K562 (cell line): ENCODE results near the gene ANXA3.

Experiments
- FOXP1 ChIP-seq: sonication (generic); formaldehyde crosslinking; IDR thresholded peaks from 2 replicates; pipeline ENCODE4 v1.8.0; 2022; ENCODE audit warnings: mild to moderate bottlenecking, missing genetic modification reagents
- POLR2A ChIP-seq: fragments of 450-650 bp; conservative IDR thresholded peaks from 2 replicates; pipeline ENCODE4 v1.6.1; 2016
- POLR2AphosphoS2 ChIP-seq: IDR thresholded peaks from 2 replicates; pipeline ENCODE4 v1.6.1; 2012; ENCODE audit warnings: low read length, improper control_type of control experiment
- RAD21 ChIP-seq, 2 experiments: fragments of 250-450 bp in 1 of 2; fragments of 450-650 bp in 1 of 2; sonication (Bioruptor Pico) in 1 of 2; formaldehyde crosslinking in 1 of 2; IDR thresholded peaks in 1 of 2; conservative IDR thresholded peaks in 1 of 2; 2 replicates each; pipeline versions ENCODE4 v1.4.0 to v1.8.0; 2020 to 2022; ENCODE audit warnings: mild to moderate bottlenecking in 2 of 2, moderate library complexity in 1 of 2
- SMAD3 ChIP-seq: fragments of 450-650 bp; formaldehyde crosslinking; conservative IDR thresholded peaks from 2 replicates; pipeline ENCODE4 v1.4.0; 2020; ENCODE audit warnings: mild to moderate bottlenecking
- TCF7 ChIP-seq: sonication (generic); IDR thresholded peaks from 2 replicates; pipeline ENCODE4 v1.6.1; 2016; ENCODE audit warnings: antibody characterized with exemption, borderline replicate concordance
- TEAD1 ChIP-seq, 2 experiments: fragments of 450-650 bp in 1 of 2; sonication (generic) in 1 of 2; formaldehyde crosslinking; IDR thresholded peaks; 2 replicates each; pipeline versions ENCODE4 v1.4.0 to v1.8.0; 2020 to 2022; ENCODE audit warnings: mild to moderate bottlenecking in 2 of 2, missing genetic modification reagents in 1 of 2
- ZNF217 ChIP-seq: sonication (generic); formaldehyde crosslinking; IDR thresholded peaks from 2 replicates; pipeline ENCODE4 v1.8.0; 2022; ENCODE audit warnings: mild to moderate bottlenecking, missing genetic modification reagents
- ZNF274 ChIP-seq: IDR thresholded peaks from 2 replicates; pipeline ENCODE4 v1.6.1; 2011; ENCODE audit warnings: low read depth, mild to moderate bottlenecking, low read length, moderate library complexity, borderline replicate concordance
- ZNF780A ChIP-seq: fragments of 250-450 bp; sonication (Bioruptor Pico); IDR thresholded peaks from 2 replicates; pipeline ENCODE4 v1.5.0; 2021; ENCODE audit warnings: mild to moderate bottlenecking
- TF ChIP-seq, protein P1 (sequence below): sonication (generic); formaldehyde crosslinking; IDR thresholded peaks from 2 replicates; pipeline ENCODE4 v1.4.0; 2020; ENCODE audit warnings: mild to moderate bottlenecking, missing genetic modification reagents
- TF ChIP-seq, protein P2 (sequence below): fragments of 250-450 bp; sonication (Bioruptor Pico); IDR thresholded peaks from 2 replicates; pipeline ENCODE4 v1.9.0; 2021; ENCODE audit warnings: mild to moderate bottlenecking
- TF ChIP-seq, protein P3 (sequence below), 3 experiments: IDR thresholded peaks in 2 of 3; conservative IDR thresholded peaks in 1 of 3; 2 replicates each; pipeline ENCODE4 v1.5.1; 2011 to 2012; ENCODE audit warnings: low read length in 3 of 3, mild to moderate bottlenecking in 3 of 3, control low read depth in 2 of 3, improper control_type of control experiment in 1 of 3, inconsistent platforms in 1 of 3, low read depth in 1 of 3, mixed read lengths in 1 of 3, moderate library complexity in 1 of 3; ENCODE audit not compliant: insufficient read depth in 2 of 3
- TF ChIP-seq, protein P4 (sequence below), 3 experiments: fragments of 200-800 bp in 1 of 3; fragments of 250-450 bp in 1 of 3; fragments of 450-650 bp in 1 of 3; sonication (Bioruptor Pico) in 1 of 3; sonication (Bioruptor generic) in 1 of 3; formaldehyde crosslinking in 1 of 3; IDR thresholded peaks; 2 replicates each; pipeline versions ENCODE4 v1.6.1 to v1.8.0; 2016 to 2022; ENCODE audit warnings: mild to moderate bottlenecking in 2 of 3, missing genetic modification characterization in 2 of 3, missing compliant biosample characterization in 1 of 3, moderate library complexity in 1 of 3

DNA sequence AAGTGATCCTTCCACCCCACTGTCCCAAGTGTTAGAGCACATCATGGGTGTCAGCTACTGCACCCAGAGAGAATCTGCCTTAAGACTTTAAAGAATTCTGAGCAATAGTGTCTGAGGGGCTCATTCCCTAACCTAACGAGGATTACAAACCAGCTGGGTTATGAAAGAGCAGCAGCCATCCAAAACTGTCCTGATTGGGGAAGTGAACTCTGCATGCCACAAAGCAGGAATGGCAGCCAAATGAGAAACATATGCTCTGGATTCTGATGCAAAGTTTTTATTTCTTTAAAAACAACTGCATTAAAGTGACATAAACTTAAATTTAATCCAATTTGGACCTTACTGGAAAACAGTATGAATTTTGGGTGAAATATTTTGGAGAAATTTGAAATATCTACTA is 103.2 kb downstream of the ANXA3 start:
- TF ChIP-seq TCF7 (no peak), RAD21 (CRISPR knock-in tag; conservative IDR thresholded peaks at IDR 0.05 in 1 of 2, IDR thresholded peaks at IDR 0.05 in 1 of 2) (no peak), FOXP1 (CRISPR knock-in tag) (no peak), POLR2A (no peak), POLR2AphosphoS2 (no peak), ZNF217 (no peak), ZNF780A (CRISPR knock-in tag) (no peak), ZNF274 (no peak), TEAD1 (CRISPR knock-in tag; IDR thresholded peaks at IDR 0.05) (no peak), SMAD3 (CRISPR knock-in tag) (no peak)
- TF ChIP-seq, protein P1, sequence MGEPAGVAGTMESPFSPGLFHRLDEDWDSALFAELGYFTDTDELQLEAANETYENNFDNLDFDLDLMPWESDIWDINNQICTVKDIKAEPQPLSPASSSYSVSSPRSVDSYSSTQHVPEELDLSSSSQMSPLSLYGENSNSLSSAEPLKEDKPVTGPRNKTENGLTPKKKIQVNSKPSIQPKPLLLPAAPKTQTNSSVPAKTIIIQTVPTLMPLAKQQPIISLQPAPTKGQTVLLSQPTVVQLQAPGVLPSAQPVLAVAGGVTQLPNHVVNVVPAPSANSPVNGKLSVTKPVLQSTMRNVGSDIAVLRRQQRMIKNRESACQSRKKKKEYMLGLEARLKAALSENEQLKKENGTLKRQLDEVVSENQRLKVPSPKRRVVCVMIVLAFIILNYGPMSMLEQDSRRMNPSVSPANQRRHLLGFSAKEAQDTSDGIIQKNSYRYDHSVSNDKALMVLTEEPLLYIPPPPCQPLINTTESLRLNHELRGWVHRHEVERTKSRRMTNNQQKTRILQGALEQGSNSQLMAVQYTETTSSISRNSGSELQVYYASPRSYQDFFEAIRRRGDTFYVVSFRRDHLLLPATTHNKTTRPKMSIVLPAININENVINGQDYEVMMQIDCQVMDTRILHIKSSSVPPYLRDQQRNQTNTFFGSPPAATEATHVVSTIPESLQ (CRISPR knock-in tag) = no peak
- TF ChIP-seq, protein P2, sequence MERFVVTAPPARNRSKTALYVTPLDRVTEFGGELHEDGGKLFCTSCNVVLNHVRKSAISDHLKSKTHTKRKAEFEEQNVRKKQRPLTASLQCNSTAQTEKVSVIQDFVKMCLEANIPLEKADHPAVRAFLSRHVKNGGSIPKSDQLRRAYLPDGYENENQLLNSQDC = no peak
- TF ChIP-seq, protein P3, sequence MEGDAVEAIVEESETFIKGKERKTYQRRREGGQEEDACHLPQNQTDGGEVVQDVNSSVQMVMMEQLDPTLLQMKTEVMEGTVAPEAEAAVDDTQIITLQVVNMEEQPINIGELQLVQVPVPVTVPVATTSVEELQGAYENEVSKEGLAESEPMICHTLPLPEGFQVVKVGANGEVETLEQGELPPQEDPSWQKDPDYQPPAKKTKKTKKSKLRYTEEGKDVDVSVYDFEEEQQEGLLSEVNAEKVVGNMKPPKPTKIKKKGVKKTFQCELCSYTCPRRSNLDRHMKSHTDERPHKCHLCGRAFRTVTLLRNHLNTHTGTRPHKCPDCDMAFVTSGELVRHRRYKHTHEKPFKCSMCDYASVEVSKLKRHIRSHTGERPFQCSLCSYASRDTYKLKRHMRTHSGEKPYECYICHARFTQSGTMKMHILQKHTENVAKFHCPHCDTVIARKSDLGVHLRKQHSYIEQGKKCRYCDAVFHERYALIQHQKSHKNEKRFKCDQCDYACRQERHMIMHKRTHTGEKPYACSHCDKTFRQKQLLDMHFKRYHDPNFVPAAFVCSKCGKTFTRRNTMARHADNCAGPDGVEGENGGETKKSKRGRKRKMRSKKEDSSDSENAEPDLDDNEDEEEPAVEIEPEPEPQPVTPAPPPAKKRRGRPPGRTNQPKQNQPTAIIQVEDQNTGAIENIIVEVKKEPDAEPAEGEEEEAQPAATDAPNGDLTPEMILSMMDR (IDR thresholded peaks at IDR 0.05 in 2 of 3, conservative IDR thresholded peaks at IDR 0.05 in 1 of 3; ENCODE audit: insufficient read depth in 2 of 3, low read depth in 1 of 3, low read length in 3 of 3) = no peak
- TF ChIP-seq, protein P4, sequence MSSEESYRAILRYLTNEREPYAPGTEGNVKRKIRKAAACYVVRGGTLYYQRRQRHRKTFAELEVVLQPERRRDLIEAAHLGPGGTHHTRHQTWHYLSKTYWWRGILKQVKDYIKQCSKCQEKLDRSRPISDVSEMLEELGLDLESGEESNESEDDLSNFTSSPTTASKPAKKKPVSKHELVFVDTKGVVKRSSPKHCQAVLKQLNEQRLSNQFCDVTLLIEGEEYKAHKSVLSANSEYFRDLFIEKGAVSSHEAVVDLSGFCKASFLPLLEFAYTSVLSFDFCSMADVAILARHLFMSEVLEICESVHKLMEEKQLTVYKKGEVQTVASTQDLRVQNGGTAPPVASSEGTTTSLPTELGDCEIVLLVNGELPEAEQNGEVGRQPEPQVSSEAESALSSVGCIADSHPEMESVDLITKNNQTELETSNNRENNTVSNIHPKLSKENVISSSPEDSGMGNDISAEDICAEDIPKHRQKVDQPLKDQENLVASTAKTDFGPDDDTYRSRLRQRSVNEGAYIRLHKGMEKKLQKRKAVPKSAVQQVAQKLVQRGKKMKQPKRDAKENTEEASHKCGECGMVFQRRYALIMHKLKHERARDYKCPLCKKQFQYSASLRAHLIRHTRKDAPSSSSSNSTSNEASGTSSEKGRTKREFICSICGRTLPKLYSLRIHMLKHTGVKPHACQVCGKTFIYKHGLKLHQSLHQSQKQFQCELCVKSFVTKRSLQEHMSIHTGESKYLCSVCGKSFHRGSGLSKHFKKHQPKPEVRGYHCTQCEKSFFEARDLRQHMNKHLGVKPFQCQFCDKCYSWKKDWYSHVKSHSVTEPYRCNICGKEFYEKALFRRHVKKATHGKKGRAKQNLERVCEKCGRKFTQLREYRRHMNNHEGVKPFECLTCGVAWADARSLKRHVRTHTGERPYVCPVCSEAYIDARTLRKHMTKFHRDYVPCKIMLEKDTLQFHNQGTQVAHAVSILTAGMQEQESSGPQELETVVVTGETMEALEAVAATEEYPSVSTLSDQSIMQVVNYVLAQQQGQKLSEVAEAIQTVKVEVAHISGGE (CRISPR knock-in tag; IDR thresholded peaks at IDR 0.05) = no peak
